HEK293 (cell line): ENCODE results near the gene MMP14.

Experiments
- BCL6B ChIP-seq: fragments of 450-650 bp; formaldehyde crosslinking; IDR thresholded peaks from 2 replicates; pipeline ENCODE4 v1.5.1; 2017; ENCODE audit warnings: missing biosample characterization, missing genetic modification characterization
- CTCF ChIP-seq: fragments of 450-650 bp; formaldehyde crosslinking; IDR thresholded peaks from 2 replicates; pipeline ENCODE4 v1.5.1; 2016; ENCODE audit warnings: missing biosample characterization, missing genetic modification characterization
- KLF9 ChIP-seq: fragments of 450-650 bp; formaldehyde crosslinking; IDR thresholded peaks from 2 replicates; pipeline ENCODE4 v1.5.1; 2016; ENCODE audit warnings: missing biosample characterization, missing genetic modification characterization, low read depth
- SP2 ChIP-seq: fragments of 450-650 bp; formaldehyde crosslinking; IDR thresholded peaks from 2 replicates; pipeline ENCODE4 v1.5.1; 2016; ENCODE audit warnings: missing biosample characterization, missing genetic modification characterization
- SP7 ChIP-seq: fragments of 450-650 bp; formaldehyde crosslinking; IDR thresholded peaks from 2 replicates; pipeline ENCODE4 v1.5.1; 2016; ENCODE audit warnings: missing biosample characterization, missing genetic modification characterization
- ZBTB1 ChIP-seq: fragments of 450-650 bp; formaldehyde crosslinking; IDR thresholded peaks from 2 replicates; pipeline ENCODE4 v1.5.1; 2016; ENCODE audit warnings: missing biosample characterization, missing genetic modification characterization
- ZBTB20 ChIP-seq: fragments of 450-650 bp; formaldehyde crosslinking; IDR thresholded peaks from 2 replicates; pipeline ENCODE4 v1.5.1; 2016; ENCODE audit warnings: missing biosample characterization, missing genetic modification characterization
- ZBTB48 ChIP-seq: fragments of 450-650 bp; formaldehyde crosslinking; IDR thresholded peaks from 2 replicates; pipeline ENCODE4 v1.5.1; 2016; ENCODE audit warnings: missing biosample characterization, missing genetic modification characterization
- ZNF155 ChIP-seq: fragments of 450-650 bp; formaldehyde crosslinking; IDR thresholded peaks from 2 replicates; pipeline ENCODE4 v1.5.1; 2016; ENCODE audit warnings: missing biosample characterization, missing genetic modification characterization
- ZNF2 ChIP-seq: fragments of 450-650 bp; formaldehyde crosslinking; IDR thresholded peaks from 2 replicates; pipeline ENCODE4 v1.5.1; 2016; ENCODE audit warnings: missing biosample characterization, missing genetic modification characterization
- ZNF202 ChIP-seq: fragments of 450-650 bp; formaldehyde crosslinking; IDR thresholded peaks from 2 replicates; pipeline ENCODE4 v1.5.1; 2016; ENCODE audit warnings: missing biosample characterization, missing genetic modification characterization, borderline replicate concordance
- ZNF24 ChIP-seq: fragments of 450-650 bp; formaldehyde crosslinking; IDR thresholded peaks from 2 replicates; pipeline ENCODE4 v1.5.1; 2016; ENCODE audit warnings: missing biosample characterization, missing genetic modification characterization
- ZNF354C ChIP-seq: fragments of 450-650 bp; formaldehyde crosslinking; IDR thresholded peaks from 2 replicates; pipeline ENCODE4 v1.5.1; 2016; ENCODE audit warnings: missing biosample characterization, missing genetic modification characterization, low read depth, borderline replicate concordance
- ZNF423 ChIP-seq: fragments of 450-650 bp; formaldehyde crosslinking; IDR thresholded peaks from 2 replicates; pipeline ENCODE4 v1.5.1; 2016; ENCODE audit warnings: missing biosample characterization, missing genetic modification characterization
- ZNF473 ChIP-seq: fragments of 450-650 bp; formaldehyde crosslinking; IDR thresholded peaks from 2 replicates; pipeline ENCODE4 v1.5.1; 2017; ENCODE audit warnings: missing biosample characterization, missing genetic modification characterization
- ZNF501 ChIP-seq: fragments of 450-650 bp; formaldehyde crosslinking; IDR thresholded peaks from 2 replicates; pipeline ENCODE4 v1.5.1; 2016; ENCODE audit warnings: missing biosample characterization, missing genetic modification characterization
- ZNF510 ChIP-seq: fragments of 450-650 bp; formaldehyde crosslinking; IDR thresholded peaks from 2 replicates; pipeline ENCODE4 v1.5.1; 2018; ENCODE audit warnings: mild to moderate bottlenecking, missing genetic modification characterization, missing biosample characterization; ENCODE audit not compliant: insufficient replicate concordance
- ZNF514 ChIP-seq: fragments of 450-650 bp; formaldehyde crosslinking; IDR thresholded peaks from 2 replicates; pipeline ENCODE4 v1.5.1; 2016; ENCODE audit warnings: missing biosample characterization, missing genetic modification characterization
- ZNF571 ChIP-seq: fragments of 450-650 bp; formaldehyde crosslinking; IDR thresholded peaks from 2 replicates; pipeline ENCODE4 v1.5.0; 2017; ENCODE audit warnings: missing biosample characterization, missing genetic modification characterization
- ZNF623 ChIP-seq: fragments of 450-650 bp; formaldehyde crosslinking; IDR thresholded peaks from 2 replicates; pipeline ENCODE4 v1.5.1; 2016; ENCODE audit warnings: missing biosample characterization, missing genetic modification characterization
- ZNF654 ChIP-seq: fragments of 450-650 bp; formaldehyde crosslinking; IDR thresholded peaks from 2 replicates; pipeline ENCODE4 v1.5.1; 2016; ENCODE audit warnings: low read depth, missing biosample characterization, missing genetic modification characterization
- ZNF677 ChIP-seq: fragments of 450-650 bp; IDR thresholded peaks from 2 replicates; pipeline ENCODE4 v1.5.0; 2018; ENCODE audit warnings: missing biosample characterization, mild to moderate bottlenecking, missing genetic modification characterization, moderate library complexity
- ZNF837 ChIP-seq: fragments of 450-650 bp; formaldehyde crosslinking; IDR thresholded peaks from 2 replicates; pipeline ENCODE4 v1.5.1; 2016; ENCODE audit warnings: missing biosample characterization, missing genetic modification characterization
- TF ChIP-seq, protein P1 (sequence below): fragments of 450-650 bp; formaldehyde crosslinking; IDR thresholded peaks from 2 replicates; pipeline ENCODE4 v1.5.1; 2016; ENCODE audit warnings: missing biosample characterization, missing genetic modification characterization
- TF ChIP-seq, protein P2 (sequence below): fragments of 450-650 bp; formaldehyde crosslinking; IDR thresholded peaks from 2 replicates; pipeline ENCODE4 v1.5.1; 2016; ENCODE audit warnings: missing biosample characterization, missing genetic modification characterization
- TF ChIP-seq, protein P3 (sequence below): fragments of 450-650 bp; formaldehyde crosslinking; IDR thresholded peaks from 2 replicates; pipeline ENCODE4 v1.5.1; 2016; ENCODE audit warnings: missing biosample characterization, missing genetic modification characterization
- TF ChIP-seq, protein P4 (sequence below): fragments of 450-650 bp; formaldehyde crosslinking; IDR thresholded peaks from 2 replicates; pipeline ENCODE4 v1.5.1; 2017; ENCODE audit warnings: missing biosample characterization, missing genetic modification characterization

MMP14 gene

GRCh38 chr14:22852940-22853767 lies 16.8 kb downstream of the MMP14 start (continued):
- TF ChIP-seq ZNF202 (tag by site-specific recombination) (no peak), SP2 (tag by site-specific recombination) (no peak), ZBTB48 (tag by site-specific recombination) (peak; percentile 76; the same call in 1 of the 2 replicates), BCL6B (tag by site-specific recombination) (no peak), CTCF (tag by site-specific recombination) (peak; percentile 91), KLF9 (tag by site-specific recombination) (no peak; the same call in 1 of the 2 replicates), ZNF155 (tag by site-specific recombination) (no peak), ZNF2 (tag by site-specific recombination) (peak; percentile 89), ZNF837 (no peak), ZNF623 (peak; percentile 13; the same call in 1 of the 2 replicates), ZNF423 (tag by site-specific recombination) (peak; percentile 66; the same call in 1 of the 2 replicates), ZNF24 (tag by site-specific recombination) (0 out of 2 replicates have a peak, but pooled peaks have one; percentile 42), ZNF354C (no peak), ZBTB1 (tag by site-specific recombination) (no peak), ZNF510 (tag by site-specific recombination) (no peak), ZNF514 (tag by site-specific recombination) (no peak), ZNF501 (tag by site-specific recombination) (no peak), ZNF473 (tag by site-specific recombination) (no peak), ZNF677 (tag by site-specific recombination) (no peak), ZNF571 (tag by site-specific recombination) (no peak), ZNF654 (tag by site-specific recombination) (peak; percentile 75), ZBTB20 (tag by site-specific recombination) (peak; percentile 37; the same call in 1 of the 2 replicates), SP7 (tag by site-specific recombination) (peak; percentile 52; the same call in 1 of the 2 replicates)
- TF ChIP-seq, protein P1, sequence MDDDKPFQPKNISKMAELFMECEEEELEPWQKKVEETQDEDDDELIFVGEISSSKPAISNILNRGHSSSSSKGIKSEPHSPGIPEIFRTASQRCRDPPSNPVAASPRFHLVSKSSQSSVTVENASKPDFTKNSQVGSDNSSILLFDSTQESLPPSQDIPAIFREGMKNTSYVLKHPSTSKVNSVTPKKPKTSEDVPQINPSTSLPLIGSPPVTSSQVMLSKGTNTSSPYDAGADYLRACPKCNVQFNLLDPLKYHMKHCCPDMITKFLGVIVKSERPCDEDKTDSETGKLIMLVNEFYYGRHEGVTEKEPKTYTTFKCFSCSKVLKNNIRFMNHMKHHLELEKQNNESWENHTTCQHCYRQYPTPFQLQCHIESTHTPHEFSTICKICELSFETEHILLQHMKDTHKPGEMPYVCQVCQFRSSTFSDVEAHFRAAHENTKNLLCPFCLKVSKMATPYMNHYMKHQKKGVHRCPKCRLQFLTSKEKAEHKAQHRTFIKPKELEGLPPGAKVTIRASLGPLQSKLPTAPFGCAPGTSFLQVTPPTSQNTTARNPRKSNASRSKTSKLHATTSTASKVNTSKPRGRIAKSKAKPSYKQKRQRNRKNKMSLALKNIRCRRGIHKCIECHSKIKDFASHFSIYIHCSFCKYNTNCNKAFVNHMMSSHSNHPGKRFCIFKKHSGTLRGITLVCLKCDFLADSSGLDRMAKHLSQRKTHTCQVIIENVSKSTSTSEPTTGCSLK: no peak
- TF ChIP-seq, protein P2, sequence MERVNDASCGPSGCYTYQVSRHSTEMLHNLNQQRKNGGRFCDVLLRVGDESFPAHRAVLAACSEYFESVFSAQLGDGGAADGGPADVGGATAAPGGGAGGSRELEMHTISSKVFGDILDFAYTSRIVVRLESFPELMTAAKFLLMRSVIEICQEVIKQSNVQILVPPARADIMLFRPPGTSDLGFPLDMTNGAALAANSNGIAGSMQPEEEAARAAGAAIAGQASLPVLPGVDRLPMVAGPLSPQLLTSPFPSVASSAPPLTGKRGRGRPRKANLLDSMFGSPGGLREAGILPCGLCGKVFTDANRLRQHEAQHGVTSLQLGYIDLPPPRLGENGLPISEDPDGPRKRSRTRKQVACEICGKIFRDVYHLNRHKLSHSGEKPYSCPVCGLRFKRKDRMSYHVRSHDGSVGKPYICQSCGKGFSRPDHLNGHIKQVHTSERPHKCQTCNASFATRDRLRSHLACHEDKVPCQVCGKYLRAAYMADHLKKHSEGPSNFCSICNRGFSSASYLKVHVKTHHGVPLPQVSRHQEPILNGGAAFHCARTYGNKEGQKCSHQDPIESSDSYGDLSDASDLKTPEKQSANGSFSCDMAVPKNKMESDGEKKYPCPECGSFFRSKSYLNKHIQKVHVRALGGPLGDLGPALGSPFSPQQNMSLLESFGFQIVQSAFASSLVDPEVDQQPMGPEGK (tag by site-specific recombination): peak; percentile 37; the same call in 1 of the 2 replicates
- TF ChIP-seq, protein P3, sequence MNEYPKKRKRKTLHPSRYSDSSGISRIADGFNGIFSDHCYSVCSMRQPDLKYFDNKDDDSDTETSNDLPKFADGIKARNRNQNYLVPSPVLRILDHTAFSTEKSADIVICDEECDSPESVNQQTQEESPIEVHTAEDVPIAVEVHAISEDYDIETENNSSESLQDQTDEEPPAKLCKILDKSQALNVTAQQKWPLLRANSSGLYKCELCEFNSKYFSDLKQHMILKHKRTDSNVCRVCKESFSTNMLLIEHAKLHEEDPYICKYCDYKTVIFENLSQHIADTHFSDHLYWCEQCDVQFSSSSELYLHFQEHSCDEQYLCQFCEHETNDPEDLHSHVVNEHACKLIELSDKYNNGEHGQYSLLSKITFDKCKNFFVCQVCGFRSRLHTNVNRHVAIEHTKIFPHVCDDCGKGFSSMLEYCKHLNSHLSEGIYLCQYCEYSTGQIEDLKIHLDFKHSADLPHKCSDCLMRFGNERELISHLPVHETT: no peak; the same call in 1 of the 2 replicates
- TF ChIP-seq, protein P4, sequence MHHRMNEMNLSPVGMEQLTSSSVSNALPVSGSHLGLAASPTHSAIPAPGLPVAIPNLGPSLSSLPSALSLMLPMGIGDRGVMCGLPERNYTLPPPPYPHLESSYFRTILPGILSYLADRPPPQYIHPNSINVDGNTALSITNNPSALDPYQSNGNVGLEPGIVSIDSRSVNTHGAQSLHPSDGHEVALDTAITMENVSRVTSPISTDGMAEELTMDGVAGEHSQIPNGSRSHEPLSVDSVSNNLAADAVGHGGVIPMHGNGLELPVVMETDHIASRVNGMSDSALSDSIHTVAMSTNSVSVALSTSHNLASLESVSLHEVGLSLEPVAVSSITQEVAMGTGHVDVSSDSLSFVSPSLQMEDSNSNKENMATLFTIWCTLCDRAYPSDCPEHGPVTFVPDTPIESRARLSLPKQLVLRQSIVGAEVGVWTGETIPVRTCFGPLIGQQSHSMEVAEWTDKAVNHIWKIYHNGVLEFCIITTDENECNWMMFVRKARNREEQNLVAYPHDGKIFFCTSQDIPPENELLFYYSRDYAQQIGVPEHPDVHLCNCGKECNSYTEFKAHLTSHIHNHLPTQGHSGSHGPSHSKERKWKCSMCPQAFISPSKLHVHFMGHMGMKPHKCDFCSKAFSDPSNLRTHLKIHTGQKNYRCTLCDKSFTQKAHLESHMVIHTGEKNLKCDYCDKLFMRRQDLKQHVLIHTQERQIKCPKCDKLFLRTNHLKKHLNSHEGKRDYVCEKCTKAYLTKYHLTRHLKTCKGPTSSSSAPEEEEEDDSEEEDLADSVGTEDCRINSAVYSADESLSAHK (tag by site-specific recombination): no peak
